Measurements from ENCODE around the gene GSDME.

Gene GSDME

GRCh38 chr7:24701261-24702235, 55.7 kb downstream of the GSDME start:
- no peak for DNase-seq

DNA sequence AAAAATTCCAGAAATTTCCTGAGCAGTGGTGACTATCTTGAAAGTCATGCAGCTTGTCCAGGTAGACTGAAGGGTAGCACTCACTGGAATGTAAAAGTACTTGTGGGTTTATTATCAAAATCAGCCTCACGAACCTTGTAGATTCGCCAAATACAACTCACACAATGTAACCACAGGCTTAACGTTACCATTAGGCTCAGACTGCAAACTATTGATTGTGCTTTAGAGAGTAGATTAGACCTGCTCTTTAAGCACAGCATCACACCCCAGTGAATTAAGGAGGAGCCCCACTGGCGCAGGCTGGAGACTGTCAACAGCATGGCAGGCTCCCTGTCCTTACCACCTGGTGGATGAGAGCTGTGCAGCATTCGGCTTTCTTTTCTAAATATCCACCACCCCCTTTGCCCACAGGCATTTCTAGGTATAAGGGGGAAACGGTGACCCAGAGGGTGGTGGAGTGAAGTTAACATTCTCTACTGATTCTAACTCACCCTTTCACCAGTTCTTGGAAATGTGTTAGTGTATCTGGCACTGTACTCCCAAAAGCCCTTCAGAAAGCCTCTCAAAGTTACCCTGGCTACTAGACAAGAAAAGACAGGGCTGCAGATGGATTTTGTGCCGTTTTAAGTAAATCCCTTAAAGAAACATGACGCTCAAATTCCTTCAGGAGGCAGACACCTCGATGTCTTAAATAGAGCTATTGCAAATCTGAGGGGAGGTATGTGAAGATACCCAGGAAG, 56.6 kb downstream of the GSDME start:
- no peak for DNase-seq

DNA sequence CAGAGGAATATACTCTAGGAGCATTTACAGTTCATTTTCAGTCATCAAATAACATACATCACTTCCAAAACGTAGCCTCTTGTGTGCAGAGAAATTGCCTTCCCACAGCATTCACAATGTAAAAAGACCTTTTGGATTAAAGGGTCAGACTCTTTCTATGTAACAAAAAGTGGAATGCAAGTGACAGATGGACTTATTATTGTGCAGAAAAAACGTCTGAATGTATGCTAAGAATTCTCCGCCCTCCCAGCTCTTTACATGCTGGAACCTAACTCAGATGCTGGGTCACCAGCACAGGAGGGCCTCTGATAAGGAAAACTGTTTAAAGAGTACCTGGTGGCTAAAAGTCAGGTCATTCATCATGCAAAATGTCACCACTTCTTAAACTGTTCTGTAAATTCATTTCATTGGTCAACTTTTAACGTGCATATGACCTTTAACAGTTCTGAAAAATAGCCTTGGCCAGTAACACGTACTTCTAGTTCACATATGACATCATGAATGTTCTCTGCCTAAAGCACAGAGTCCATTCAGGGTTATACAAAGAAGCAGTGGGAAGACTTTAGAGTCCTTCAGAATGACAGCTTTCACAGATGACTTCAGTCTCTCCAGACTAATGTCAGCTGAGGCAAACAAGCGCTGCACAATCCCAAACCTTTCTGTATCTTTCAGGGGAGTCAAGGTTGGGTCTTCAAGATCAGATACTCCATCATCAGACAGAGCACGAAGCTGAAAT, 58.6 kb downstream of the GSDME start:
- no peak for DNase-seq

- no peak for DNase-seq
Observed at GRCh38 chr7:24697416-24697815, 59.8 kb downstream of the GSDME start.

GRCh38 chr7:24692592-24692991, 64.7 kb downstream of the GSDME start:
- no peak for DNase-seq

GRCh38 chr7:24690251-24690650, 67.0 kb downstream of the GSDME start:
- DNase-seq = no peak

- no peak for DNase-seq
Observed at GRCh38 chr7:24685708-24686107, 71.6 kb downstream of the GSDME start.

DNA sequence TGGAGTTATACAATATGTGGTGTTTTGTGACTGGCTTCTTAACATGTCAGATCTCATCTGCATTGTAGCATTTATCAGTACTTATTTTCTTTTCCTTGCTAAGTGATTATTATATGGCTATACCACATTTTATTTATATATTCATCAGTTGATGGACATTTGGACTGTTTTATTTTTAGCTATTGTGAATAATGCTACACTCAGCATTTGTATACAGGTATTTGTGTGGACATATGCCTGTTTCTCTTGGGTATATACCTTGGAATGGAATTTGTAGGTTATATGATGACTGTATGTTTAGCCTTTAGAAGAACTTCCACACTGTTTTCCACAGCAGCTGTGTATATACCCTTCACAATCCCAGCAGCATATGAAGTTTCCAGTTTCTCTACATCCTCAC, 86.5 kb downstream of the GSDME start:
- no peak for DNase-seq

GRCh38 chr7:24669971-24670591, 87.2 kb downstream of the GSDME start:
- no peak for DNase-seq

DNA sequence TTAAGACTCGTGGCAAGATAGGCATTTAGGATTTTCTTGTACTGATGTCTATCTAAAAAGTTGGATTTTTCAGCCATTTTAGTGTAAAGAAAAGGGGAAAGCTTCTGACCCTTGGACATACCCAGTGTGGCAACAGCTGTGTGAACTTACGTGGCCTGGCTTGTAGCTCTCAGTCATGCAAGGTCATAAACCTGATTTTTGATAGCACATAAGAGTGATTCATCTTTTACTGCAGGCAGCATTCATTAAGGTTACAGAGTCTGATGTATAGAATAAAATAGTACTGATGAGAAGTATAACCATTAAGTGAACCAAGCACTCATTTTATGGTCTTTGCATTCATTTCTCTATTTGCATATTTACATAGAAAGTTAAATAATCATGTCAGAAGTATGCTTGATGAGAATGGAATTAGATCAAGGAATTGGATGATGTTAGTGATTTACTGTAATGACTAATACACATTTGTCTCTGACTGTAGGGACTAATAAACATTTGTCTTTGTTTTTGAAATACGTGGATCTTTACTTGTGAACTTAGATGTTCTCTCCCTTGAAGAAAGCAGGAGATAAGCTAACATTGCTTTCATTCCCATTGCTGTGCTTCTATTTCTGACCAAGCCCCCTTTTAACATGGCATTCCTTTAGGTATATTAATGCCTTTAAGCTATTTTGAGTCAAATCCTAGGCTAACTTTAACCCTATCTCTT, 88.2 kb downstream of the GSDME start:
- DNase-seq = no peak

GRCh38 chr7:24665564-24666294, 91.5 kb downstream of the GSDME start:
- peak; percentile 2 for DNase-seq

GRCh38 chr7:24660546-24660945, 96.7 kb downstream of the GSDME start:
- no peak for DNase-seq

DNA sequence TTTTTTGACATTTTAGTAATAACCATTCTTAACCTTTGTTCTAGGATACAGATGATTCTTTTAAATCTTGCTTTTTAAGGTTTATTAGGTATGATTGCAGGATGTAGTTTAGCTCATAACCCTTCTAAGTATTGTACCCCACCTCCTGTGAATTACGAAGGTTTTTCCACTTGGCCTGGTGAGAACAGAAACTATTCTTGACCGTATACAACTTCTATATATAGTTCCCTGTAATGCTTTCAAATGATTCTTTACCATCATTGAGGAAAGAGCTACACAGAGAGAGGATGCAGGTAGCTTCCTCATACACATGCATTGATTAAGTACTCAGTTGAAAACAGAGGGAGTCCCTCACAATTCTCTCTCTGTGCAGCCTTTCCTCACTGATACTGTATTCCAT, 97.8 kb downstream of the GSDME start:
- no peak for DNase-seq

GRCh38 chr7:24657980-24658379, 99.3 kb downstream of the GSDME start:
- no peak for DNase-seq

GRCh38 chr7:24656608-24657007, 100.7 kb downstream of the GSDME start:
- DNase-seq = no peak

GRCh38 chr7:24654305-24654704, 103.0 kb downstream of the GSDME start:
- no peak for DNase-seq

GRCh38 chr7:24653316-24654085, 103.8 kb downstream of the GSDME start:
- DNase-seq = no peak

GRCh38 chr7:24652251-24652939, 104.9 kb downstream of the GSDME start:
- DNase-seq = no peak

Measured in NCI-H187 treated with DMSO at 0.1 percent for 48 hours (cell line).